ENCODE data around the gene MYCBP2.

The MYCBP2 gene

GRCh38 chr13:77373502-77373901 is 46.6 kb upstream of the MYCBP2 start:
- no peaks in the 10 kb centered on the region for H3K4me1 ChIP-seq
- no peaks in the 10 kb centered on the region for H3K9me3 ChIP-seq
- no peak overlapping the region for H3K4me3 ChIP-seq
- no peaks in the 10 kb centered on the region for H3K36me3 ChIP-seq
- DNase-seq: no peak
- TF ChIP-seq CTCF (IDR thresholded peaks at IDR 0.05): no peak
- intact Hi-C loops (cut with DNase I; ENCODE audit: low total_unique reads): no loop called here
- H3K27ac ChIP-seq: no peak overlapping the region
- no peaks in the 10 kb centered on the region for H3K27me3 ChIP-seq

GRCh38 chr13:77372275-77372674 is 45.4 kb upstream of the MYCBP2 start:
- no peak for DNase-seq
- TF ChIP-seq CTCF (IDR thresholded peaks at IDR 0.05): no peak
- H3K4me3 ChIP-seq: no peak overlapping the region
- H3K27me3 ChIP-seq: no peaks in the 10 kb centered on the region
- no peaks in the 10 kb centered on the region for H3K36me3 ChIP-seq
- intact Hi-C loops (cut with DNase I; ENCODE audit: low total_unique reads): no loop called here
- H3K9me3 ChIP-seq: no peaks in the 10 kb centered on the region
- H3K27ac ChIP-seq: no peak overlapping the region
- H3K4me1 ChIP-seq: no peaks in the 10 kb centered on the region

GRCh38 chr13:77370888-77371287 is 44.0 kb upstream of the MYCBP2 start:
- DNase-seq: no peak
- no peaks in the 10 kb centered on the region for H3K27me3 ChIP-seq
- H3K36me3 ChIP-seq: no peaks in the 10 kb centered on the region
- H3K4me1 ChIP-seq: no peaks in the 10 kb centered on the region
- no peak overlapping the region for H3K27ac ChIP-seq
- no peak for TF ChIP-seq CTCF (IDR thresholded peaks at IDR 0.05)
- no peaks in the 10 kb centered on the region for H3K9me3 ChIP-seq
- intact Hi-C loops (cut with DNase I; ENCODE audit: low total_unique reads): no loop called here
- H3K4me3 ChIP-seq: no peak overlapping the region

GRCh38 chr13:77362166-77362565 is 35.3 kb upstream of the MYCBP2 start:
- no peaks in the 10 kb centered on the region for H3K27me3 ChIP-seq
- H3K36me3 ChIP-seq: no peaks in the 10 kb centered on the region
- intact Hi-C loops (cut with DNase I; ENCODE audit: low total_unique reads): no loop called here
- no peak overlapping the region for H3K4me3 ChIP-seq
- no peak overlapping the region for H3K27ac ChIP-seq
- no peaks in the 10 kb centered on the region for H3K4me1 ChIP-seq
- DNase-seq: no peak
- H3K9me3 ChIP-seq: no peaks in the 10 kb centered on the region
- TF ChIP-seq CTCF (IDR thresholded peaks at IDR 0.05): no peak

- no peak for TF ChIP-seq CTCF (IDR thresholded peaks at IDR 0.05)
- no peak for DNase-seq
- no peaks in the 10 kb centered on the region for H3K36me3 ChIP-seq
- H3K27ac ChIP-seq: no peak overlapping the region
- no peak overlapping the region for H3K4me3 ChIP-seq
- H3K4me1 ChIP-seq: no peaks in the 10 kb centered on the region
- intact Hi-C loops (cut with DNase I; ENCODE audit: low total_unique reads): no loop called here
- H3K27me3 ChIP-seq: no peaks in the 10 kb centered on the region
- no peaks in the 10 kb centered on the region for H3K9me3 ChIP-seq
Measured at GRCh38 chr13:77360032-77360685, 33.3 kb upstream of the MYCBP2 start.

- intact Hi-C loops (cut with DNase I; ENCODE audit: low total_unique reads): loop anchor here (5.0 kb wide), 1 partner anchor 88 kb away; no protein-coding TSS in a partner anchor
- no peaks in the 10 kb centered on the region for H3K4me1 ChIP-seq
- no peaks in the 10 kb centered on the region for H3K9me3 ChIP-seq
- no peaks in the 10 kb centered on the region for H3K27me3 ChIP-seq
- H3K36me3 ChIP-seq: no peaks in the 10 kb centered on the region
- no peak for TF ChIP-seq CTCF (IDR thresholded peaks at IDR 0.05)
- no peak overlapping the region for H3K27ac ChIP-seq
- no peak overlapping the region for H3K4me3 ChIP-seq
- no peak for DNase-seq
Measured at GRCh38 chr13:77359171-77359570, 32.3 kb upstream of the MYCBP2 start.

All from tibial artery (tissue), 4 donors.